Measurements from ENCODE around the gene LIX1L.

Gene LIX1L

DNA sequence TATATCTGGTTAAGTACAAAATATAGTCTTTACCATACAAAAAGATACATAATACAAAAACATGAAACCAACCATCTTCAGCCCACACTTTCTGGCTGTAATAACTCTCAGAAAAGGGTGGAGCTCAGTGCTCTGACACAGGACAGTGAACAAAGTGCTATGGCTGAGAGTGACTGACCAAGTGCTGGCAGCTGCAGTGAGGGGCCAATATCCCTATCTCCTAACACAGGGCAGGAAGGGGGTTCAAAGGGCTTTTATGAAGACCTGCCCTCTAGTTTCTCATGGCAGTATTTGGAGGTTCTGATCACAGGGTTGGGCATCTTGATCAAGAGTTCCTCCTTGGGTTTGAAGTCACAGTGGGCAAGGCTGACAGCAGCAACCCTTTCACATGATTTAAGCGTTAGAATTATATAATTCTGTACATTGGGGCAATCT, 34.7 kb upstream of the LIX1L start:
- DNase-seq = no peak
- CTCF ChIA-PET = interaction anchor here (1.4 to 11.5 kb wide), 3 partner anchors 8 to 15 kb away, joined by 5 to 132 read pairs (median 37); no protein-coding TSS in a partner anchor
- H3K27ac Mint-ChIP-seq = peak overlapping the region; percentile 74
- no peaks in the 10 kb centered on the region for H3K27me3 Mint-ChIP-seq
- H3K4me3 Mint-ChIP-seq = peak overlapping the region; percentile 97
- peaks cover 58% of the 10 kb centered on the region for H3K4me1 Mint-ChIP-seq
- H3K9me3 Mint-ChIP-seq = no peaks in the 10 kb centered on the region
- H3K36me3 Mint-ChIP-seq = peaks cover 54% of the 10 kb centered on the region

DNA sequence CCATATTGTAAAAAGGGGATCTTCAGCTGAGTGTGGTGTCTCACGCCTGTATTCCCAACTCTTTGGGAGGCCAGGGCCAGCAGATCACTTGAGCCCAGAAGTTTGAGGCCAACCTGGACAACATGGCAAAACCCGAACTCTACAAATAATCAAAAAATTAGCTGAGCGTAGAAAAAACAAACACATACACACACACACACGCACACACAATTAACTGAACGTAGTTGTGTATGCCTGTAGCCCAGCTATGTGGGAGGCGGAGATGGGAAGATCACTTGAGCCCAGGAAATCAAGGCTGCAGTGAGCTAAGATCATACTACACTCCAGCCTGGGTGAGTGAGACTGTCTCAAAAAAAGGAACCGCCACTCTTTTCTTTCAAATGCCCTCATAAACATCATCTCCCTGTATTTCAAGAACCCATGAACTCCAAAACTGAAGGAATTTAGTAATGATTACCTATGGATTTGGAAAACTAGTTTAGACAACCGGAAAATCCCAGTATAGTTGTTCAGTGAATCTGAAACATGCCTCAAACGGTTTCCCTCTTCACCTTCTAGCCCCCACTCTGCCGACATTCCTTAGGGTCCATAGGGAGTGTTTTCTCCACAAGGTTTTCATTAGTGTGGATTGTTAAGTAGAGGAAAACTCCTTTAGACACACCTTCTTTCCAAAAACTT, 34.1 kb upstream of the LIX1L start:
- Mint-ChIP-seq H3K27me3 (no peaks in the 10 kb centered on the region), H3K36me3 (peaks cover 54% of the 10 kb centered on the region), H3K27ac (peak overlapping the region; percentile 38), H3K9me3 (no peaks in the 10 kb centered on the region), H3K4me3 (peak overlapping the region; percentile 50), H3K4me1 (peaks cover 56% of the 10 kb centered on the region)
- CTCF ChIA-PET = interaction anchor here (1.0 to 11.5 kb wide), 2 partner anchors 12 to 21 kb away, joined by 3 to 132 read pairs; no protein-coding TSS in a partner anchor
- no peak for DNase-seq

DNA sequence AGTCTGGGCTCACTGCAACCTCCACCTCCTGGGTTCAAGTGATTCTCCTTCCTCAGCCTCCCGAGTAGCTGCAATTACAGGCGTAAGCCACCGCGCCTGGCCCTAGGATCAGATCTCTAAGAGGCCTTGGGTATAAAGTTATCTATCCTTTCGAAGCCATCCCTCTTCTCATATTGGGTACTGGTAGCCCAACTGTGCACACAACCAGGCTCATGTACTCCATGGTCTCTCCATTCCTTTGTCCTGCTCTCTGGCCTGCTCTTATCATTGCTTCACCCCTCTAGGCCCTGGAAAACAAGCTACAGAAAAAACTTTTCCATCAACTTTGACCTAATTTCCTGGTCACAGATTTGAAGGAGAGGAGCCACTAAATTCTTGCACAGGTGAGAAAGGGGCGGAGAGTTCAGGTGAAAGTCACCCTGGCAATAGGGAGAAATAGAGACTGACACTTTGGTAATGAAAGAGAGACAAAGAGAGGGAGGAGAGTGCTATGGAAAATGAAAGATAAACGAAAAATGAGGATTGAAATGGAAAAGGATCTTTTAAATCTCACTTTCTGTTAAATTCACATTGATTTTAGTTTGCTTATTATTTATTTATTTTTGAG, 32.5 kb upstream of the LIX1L start:
- Mint-ChIP-seq H3K36me3 (peaks cover 45% of the 10 kb centered on the region), H3K4me1 (peaks cover 66% of the 10 kb centered on the region), H3K27ac (peak overlapping the region; percentile 65), H3K9me3 (no peaks in the 10 kb centered on the region), H3K4me3 (no peak overlapping the region), H3K27me3 (no peaks in the 10 kb centered on the region)
- CTCF ChIA-PET = interaction anchor here (11.5 kb wide), 1 partner anchor 11 kb away, joined by 132 read pairs; no protein-coding TSS in a partner anchor
- DNase-seq = no peak

DNA sequence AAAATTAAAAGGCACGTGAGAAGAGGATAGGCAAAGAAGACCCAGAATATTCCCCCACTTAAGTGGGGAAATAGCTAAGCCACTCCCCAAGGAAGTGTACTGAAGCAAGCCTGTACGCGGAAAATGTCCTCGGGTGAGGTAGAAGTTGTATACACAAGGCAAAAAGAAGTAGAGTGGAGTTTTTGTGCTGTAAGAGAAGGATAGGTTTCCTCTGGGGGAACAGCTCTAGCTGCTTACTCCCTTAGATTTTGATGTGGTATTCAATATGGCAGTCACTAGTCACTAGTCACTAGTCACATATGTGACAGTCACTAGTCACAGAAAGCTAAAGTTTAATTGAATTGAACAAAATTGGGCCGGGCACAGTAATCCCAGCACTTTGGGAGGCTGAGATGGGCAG, 31.0 kb upstream of the LIX1L start:
- peaks cover 30% of the 10 kb centered on the region for H3K36me3 Mint-ChIP-seq
- peak overlapping the region; percentile 57 for H3K27ac Mint-ChIP-seq
- H3K4me3 Mint-ChIP-seq = no peak overlapping the region
- H3K9me3 Mint-ChIP-seq = no peaks in the 10 kb centered on the region
- DNase-seq = no peak
- peaks cover 75% of the 10 kb centered on the region for H3K4me1 Mint-ChIP-seq
- CTCF ChIA-PET = interaction anchor here (0.8 to 11.5 kb wide), 4 partner anchors 9 to 28 kb away, joined by 3 to 132 read pairs (median 4); no protein-coding TSS in a partner anchor
- no peaks in the 10 kb centered on the region for H3K27me3 Mint-ChIP-seq

DNA sequence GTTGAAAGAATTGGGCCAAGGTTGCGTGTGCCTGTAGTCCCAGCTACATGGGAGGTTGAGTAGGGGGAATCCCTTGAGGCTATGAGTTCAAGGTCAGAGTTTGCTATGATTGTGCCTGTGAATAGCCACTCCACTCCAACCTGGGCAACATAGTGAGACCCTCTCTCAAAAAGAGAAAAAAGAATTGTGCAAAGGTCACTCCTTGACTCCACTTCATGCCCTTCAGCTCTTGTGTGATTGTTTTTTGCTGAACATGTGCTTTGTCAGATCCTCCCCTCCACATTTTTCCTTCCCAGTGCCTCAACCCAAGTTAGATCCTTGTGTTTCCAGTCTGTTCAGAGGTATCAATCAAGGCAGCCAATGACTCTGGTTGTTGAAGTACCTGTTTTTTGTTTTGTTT, 30.1 kb upstream of the LIX1L start:
- Mint-ChIP-seq H3K36me3 (peaks cover 22% of the 10 kb centered on the region), H3K4me1 (peaks cover 67% of the 10 kb centered on the region), H3K4me3 (no peak overlapping the region), H3K27me3 (no peaks in the 10 kb centered on the region), H3K9me3 (no peaks in the 10 kb centered on the region), H3K27ac (peak overlapping the region; percentile 34)
- DNase-seq = no peak
- CTCF ChIA-PET = interaction anchor here (1.7 to 11.5 kb wide), 2 partner anchors 8 to 19 kb away, joined by 6 to 132 read pairs; no protein-coding TSS in a partner anchor

DNA sequence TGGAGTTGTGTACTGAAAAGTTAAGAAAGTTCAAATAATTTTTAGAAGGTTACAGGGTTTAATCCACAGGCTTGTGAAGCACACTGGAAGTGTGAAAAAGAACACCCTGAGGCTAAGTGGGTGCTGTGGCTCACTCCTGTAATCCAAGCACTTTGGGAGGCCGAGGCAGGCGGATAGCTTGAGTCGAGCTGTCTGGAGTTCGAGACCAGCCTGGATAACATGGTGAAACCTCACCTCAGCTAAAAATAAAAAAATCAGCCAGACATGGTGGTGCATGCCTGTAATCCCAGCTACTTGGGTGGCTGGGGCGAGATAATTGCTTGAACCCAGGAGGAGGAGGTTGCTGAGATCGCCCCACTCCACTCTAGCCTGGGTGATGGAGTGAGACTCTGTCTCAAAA, 28.7 kb upstream of the LIX1L start:
- CTCF ChIA-PET = interaction anchor here (0.9 to 1.1 kb wide), 2 partner anchors 10 to 21 kb away, joined by 3 read pairs; partner anchors contain the start of gene TXNIP
- Mint-ChIP-seq H3K36me3 (peaks cover 11% of the 10 kb centered on the region), H3K27me3 (no peaks in the 10 kb centered on the region), H3K4me1 (peaks cover 54% of the 10 kb centered on the region), H3K4me3 (no peak overlapping the region), H3K9me3 (no peaks in the 10 kb centered on the region), H3K27ac (no peak overlapping the region)
- no peak for DNase-seq

DNA sequence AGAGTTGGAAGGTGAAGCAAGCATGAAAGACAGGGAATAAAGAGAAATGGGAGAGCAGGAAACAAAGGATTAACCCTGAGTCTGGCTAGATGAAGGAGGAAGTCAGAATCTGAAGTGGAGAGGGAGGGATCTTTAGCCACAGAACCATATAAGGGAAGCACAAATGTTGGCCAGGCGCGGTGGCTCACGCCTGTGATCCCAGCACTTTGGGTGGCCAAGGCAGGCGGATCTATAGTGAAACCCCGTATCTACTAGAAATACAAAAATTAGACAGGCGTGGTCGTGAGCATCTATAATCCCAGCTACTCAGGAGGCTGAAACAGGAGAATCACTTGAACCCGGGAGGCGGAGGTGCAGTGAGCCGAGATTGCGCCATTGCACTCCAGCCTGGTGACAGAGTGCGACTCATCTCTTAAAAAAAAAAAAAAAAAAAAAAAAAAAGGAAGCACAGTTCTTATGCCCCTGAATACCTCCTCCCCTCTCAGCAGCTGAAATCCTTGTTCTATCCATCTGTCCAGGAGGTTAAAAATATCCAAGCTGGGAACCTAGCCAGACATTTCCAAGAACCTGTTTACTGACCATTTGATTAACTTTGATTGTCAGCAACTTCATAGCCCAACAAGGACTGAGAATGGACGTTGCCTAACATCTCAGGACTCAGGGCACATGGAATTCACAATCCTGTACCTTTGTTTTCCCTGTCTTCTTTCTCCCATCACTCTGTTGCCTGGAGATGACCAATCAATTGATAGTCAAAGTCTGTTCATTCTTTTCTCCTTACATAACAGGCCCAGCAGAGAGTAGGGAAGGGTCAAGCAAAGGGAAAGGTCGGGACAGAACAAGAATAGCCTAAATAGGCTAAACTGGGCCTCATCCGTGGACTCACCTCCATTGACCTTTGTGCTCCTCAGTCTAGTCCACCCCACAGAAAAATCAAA, 28.0 kb upstream of the LIX1L start:
- Mint-ChIP-seq H3K27me3 (no peaks in the 10 kb centered on the region), H3K9me3 (no peaks in the 10 kb centered on the region), H3K4me3 (peak overlapping the region; percentile 4), H3K4me1 (peaks cover 48% of the 10 kb centered on the region), H3K36me3 (peaks cover 6% of the 10 kb centered on the region), H3K27ac (peak overlapping the region; percentile 85)
- CTCF ChIA-PET = interaction anchor here (0.9 to 1.9 kb wide), 2 partner anchors 8 to 22 kb away, joined by 3 to 5 read pairs; no protein-coding TSS in a partner anchor
- DNase-seq = no peak

DNA sequence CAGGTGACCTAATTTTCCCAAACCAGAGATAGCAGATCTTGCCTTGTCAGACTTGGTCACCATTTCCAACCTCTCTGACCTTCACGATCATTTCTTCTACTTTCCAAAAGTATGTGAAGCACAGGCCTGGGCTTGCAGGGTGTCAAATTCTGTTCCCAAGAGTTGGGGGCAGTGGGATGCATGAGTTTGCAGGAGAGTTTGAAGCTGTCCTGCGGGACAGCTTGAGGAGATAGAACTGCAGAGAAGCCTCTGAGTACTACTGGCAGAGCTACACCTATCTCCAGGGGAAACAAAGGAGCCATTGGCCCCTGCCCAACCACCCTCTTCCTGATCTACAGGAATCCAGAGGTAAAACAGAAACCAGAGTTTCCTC, 27.3 kb upstream of the LIX1L start:
- DNase-seq = no peak
- H3K27ac Mint-ChIP-seq = peak overlapping the region; percentile 85
- peaks cover 41% of the 10 kb centered on the region for H3K4me1 Mint-ChIP-seq
- peaks cover 5% of the 10 kb centered on the region for H3K36me3 Mint-ChIP-seq
- no peaks in the 10 kb centered on the region for H3K9me3 Mint-ChIP-seq
- peak overlapping the region; percentile 4 for H3K4me3 Mint-ChIP-seq
- CTCF ChIA-PET = interaction anchor here (1.9 kb wide), 1 partner anchor 8 kb away, joined by 5 read pairs; no protein-coding TSS in a partner anchor
- H3K27me3 Mint-ChIP-seq = no peaks in the 10 kb centered on the region

DNA sequence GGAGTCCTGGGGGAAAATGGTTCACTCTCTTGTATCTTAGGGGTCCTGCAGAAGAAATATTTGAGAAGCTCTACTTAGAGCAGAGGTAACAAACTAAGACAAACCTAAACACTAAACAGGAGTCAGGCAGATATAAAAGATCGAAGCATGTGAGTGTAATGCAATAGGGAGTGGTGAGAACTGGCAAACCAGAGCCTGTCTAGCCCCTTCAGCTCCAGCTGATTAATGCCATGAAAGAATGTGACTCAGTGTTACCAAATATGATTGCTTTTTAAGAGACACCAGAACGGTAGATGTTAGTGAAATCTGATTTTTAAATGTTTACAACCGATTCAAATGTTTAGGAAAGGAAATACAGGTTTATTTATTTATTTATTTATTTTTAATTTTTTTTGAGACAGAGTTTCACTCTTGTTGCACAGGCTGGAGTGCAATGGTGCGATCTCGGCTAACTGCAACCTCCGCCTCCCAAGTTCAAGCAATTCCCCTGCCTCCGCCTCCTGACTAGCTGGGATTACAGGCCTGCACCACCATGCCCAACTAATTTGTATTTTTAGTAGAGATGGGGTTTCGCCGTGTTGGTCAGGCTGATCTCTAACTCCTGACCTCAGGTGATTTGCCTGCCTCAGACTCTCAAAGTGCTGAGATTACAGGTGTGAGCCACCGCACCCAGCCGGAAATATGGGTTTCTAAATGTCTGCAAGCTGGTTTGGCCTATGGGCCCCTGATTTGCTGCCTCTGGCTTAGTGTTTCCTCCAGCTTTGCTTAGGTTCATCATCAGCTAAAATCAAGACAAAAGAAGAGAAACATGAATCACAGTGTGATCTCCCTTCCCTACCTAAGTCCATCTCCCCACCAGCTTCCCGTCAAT, 26.4 kb upstream of the LIX1L start:
- DNase-seq = peak; percentile 56
- Mint-ChIP-seq H3K4me1 (peaks cover 37% of the 10 kb centered on the region), H3K27me3 (no peaks in the 10 kb centered on the region), H3K9me3 (no peaks in the 10 kb centered on the region), H3K36me3 (peaks cover 5% of the 10 kb centered on the region), H3K4me3 (no peak overlapping the region), H3K27ac (peak overlapping the region; percentile 85)
- CTCF ChIA-PET = interaction anchor here (1.9 kb wide), 1 partner anchor 9 kb away, joined by 5 read pairs; no protein-coding TSS in a partner anchor

DNA sequence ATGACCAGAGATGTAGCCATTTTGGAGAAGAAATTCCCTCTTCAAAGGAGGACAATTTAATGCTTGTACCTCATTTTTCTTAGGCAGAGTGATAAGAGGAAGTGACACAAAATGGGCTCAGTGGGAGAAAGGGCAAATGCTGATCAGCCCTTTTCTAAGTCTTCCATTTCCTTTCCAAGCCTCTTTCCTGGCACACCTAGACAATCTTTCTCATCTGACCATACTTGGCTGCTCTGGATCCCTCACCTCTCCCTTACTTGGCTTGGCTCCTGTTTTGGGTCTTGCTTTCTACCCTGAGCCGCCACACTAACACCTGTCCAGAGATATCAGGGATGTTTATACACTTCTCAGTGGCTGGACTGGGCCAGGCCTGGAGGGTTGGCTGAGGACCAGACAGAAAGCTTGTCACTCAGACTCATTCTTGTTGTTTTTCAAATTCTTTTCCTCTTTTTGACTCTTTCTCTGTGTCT, 25.4 kb upstream of the LIX1L start:
- H3K4me3 Mint-ChIP-seq = no peak overlapping the region
- no peak for DNase-seq
- H3K4me1 Mint-ChIP-seq = peaks cover 29% of the 10 kb centered on the region
- no peaks in the 10 kb centered on the region for H3K27me3 Mint-ChIP-seq
- H3K27ac Mint-ChIP-seq = peak overlapping the region; percentile 46
- H3K36me3 Mint-ChIP-seq = peaks cover 8% of the 10 kb centered on the region
- no peaks in the 10 kb centered on the region for H3K9me3 Mint-ChIP-seq
- CTCF ChIA-PET = no interaction called here

DNA sequence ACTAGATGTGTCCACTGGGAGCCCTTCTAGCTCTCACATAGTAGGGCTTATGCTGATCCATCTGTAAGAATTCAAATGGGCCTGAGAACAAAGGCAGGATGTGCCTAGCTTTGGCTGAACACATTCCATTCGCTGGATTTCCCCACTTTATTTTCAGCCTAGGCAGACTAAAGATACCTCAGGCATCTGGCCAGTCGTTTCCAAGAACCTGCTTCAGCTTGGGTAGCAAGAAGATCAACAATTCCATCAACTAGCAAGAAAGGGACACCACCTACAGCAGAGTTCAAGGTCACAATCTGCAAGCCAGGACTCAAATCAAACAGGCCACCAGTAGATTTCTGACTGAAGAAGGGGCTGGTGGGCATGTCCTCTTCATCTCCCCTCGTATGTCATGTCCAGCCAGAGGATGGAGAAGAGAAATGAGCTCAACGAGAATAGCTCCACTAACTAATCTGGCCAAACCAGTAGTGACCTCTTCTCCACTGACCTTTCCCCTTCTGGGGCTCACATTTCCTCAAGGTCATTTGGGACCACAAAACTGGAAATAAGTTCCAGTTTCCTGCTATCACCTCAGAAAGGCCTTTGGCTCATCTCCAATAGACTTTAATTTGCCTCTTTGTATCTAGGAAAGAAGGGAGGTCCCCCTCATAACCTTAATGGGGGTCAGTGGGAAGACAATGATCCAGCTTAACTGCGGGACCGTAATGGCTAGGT, 24.4 kb upstream of the LIX1L start:
- Mint-ChIP-seq H3K4me1 (peaks cover 21% of the 10 kb centered on the region), H3K27me3 (no peaks in the 10 kb centered on the region), H3K9me3 (no peaks in the 10 kb centered on the region), H3K36me3 (peaks cover 17% of the 10 kb centered on the region), H3K4me3 (no peak overlapping the region), H3K27ac (no peak overlapping the region)
- CTCF ChIA-PET = interaction anchor here (0.5 to 7.2 kb wide), 4 partner anchors 11 to 97 kb away, joined by 3 to 154 read pairs (median 68); partner anchors contain the start of gene TXNIP
- DNase-seq = no peak

DNA sequence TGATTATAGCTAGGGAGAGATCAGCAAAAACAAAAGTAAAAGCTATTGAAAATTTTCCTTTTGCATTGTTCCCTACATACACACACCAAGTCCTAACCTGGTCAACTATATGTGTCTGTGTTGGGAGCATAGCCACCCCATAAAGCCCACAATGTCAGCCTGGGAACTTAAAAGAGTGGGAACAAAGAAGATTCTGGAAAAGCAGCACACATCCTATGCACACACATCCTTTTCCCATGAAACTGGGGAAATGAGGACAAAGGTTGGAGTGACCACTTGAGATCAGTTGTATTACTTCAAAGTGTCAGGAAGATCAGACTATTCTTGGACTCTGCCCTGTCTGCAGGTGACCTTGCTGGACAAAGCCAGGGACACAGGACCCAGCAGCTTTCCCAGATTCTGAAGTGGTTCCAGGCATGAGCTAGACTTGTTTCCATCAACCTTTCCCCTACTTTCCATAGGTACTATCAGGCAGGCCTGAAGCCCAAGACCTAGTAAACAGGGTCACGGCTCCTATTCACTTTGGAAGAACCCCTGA, 22.7 kb upstream of the LIX1L start:
- no peak overlapping the region for H3K27ac Mint-ChIP-seq
- H3K36me3 Mint-ChIP-seq = peaks cover 18% of the 10 kb centered on the region
- CTCF ChIA-PET = interaction anchor here (1.4 to 7.2 kb wide), 7 partner anchors 12 to 57 kb away, joined by 4 to 154 read pairs (median 26); partner anchors contain the start of genes ANKRD34A, POLR3GL, RBM8A and TXNIP
- H3K4me1 Mint-ChIP-seq = peaks cover 13% of the 10 kb centered on the region
- H3K9me3 Mint-ChIP-seq = no peaks in the 10 kb centered on the region
- H3K4me3 Mint-ChIP-seq = no peak overlapping the region
- H3K27me3 Mint-ChIP-seq = no peaks in the 10 kb centered on the region
- DNase-seq = no peak
